Measurements from ENCODE around the gene PPT2.
"Not testable (repeated sequence)": the region's sequence is repeated elsewhere in the genome, so short reads cannot be mapped to it uniquely, and the experiment has no call there.

The PPT2 gene

GRCh38 chr6:32200711-32201475, 47.0 kb downstream of the PPT2 start:
- no peak for TF ChIP-seq ZNF274 (IDR thresholded peaks at IDR 0.05; ENCODE audit: low read depth, low read length)
- H3K4me3 ChIP-seq (ENCODE audit: low read length), result no peak overlapping the region

- TF ChIP-seq ZNF274 (IDR thresholded peaks at IDR 0.05; ENCODE audit: low read depth, low read length), result no peak
- no peak overlapping the region for H3K4me3 ChIP-seq (ENCODE audit: low read length)
These were observed 48.2 kb downstream of the PPT2 start for GRCh38 chr6:32202186-32202585.

GRCh38 chr6:32203426-32204267, 49.7 kb downstream of the PPT2 start:
- no peak overlapping the region for H3K4me3 ChIP-seq (ENCODE audit: low read length)
- TF ChIP-seq ZNF274 (IDR thresholded peaks at IDR 0.05; ENCODE audit: low read depth, low read length), result no peak

- H3K4me3 ChIP-seq (ENCODE audit: low read length), result no peak overlapping the region
- TF ChIP-seq ZNF274 (IDR thresholded peaks at IDR 0.05; ENCODE audit: low read depth, low read length), result no peak
These were observed 50.4 kb downstream of the PPT2 start for GRCh38 chr6:32204268-32204715.

GRCh38 chr6:32208996-32209395, 55.1 kb downstream of the PPT2 start:
- TF ChIP-seq ZNF274 (IDR thresholded peaks at IDR 0.05; ENCODE audit: low read depth, low read length), result no peak
- H3K4me3 ChIP-seq (ENCODE audit: low read length), result no peak overlapping the region

GRCh38 chr6:32210191-32210601, 56.3 kb downstream of the PPT2 start:
- H3K4me3 ChIP-seq (ENCODE audit: low read length), result no peak overlapping the region
- TF ChIP-seq ZNF274 (IDR thresholded peaks at IDR 0.05; ENCODE audit: low read depth, low read length), result no peak

- not testable (repeated sequence) for H3K4me3 ChIP-seq (ENCODE audit: low read length)
These were observed 57.5 kb downstream of the PPT2 start for GRCh38 chr6:32211432-32211831.

- no peak for TF ChIP-seq ZNF274 (IDR thresholded peaks at IDR 0.05; ENCODE audit: low read depth, low read length)
- no peak overlapping the region for H3K4me3 ChIP-seq (ENCODE audit: low read length)
These were observed 58.3 kb downstream of the PPT2 start for GRCh38 chr6:32212076-32212760.
